DND-41 (cell line): ENCODE data around the gene CITED1.

Source experiments
- ATAC-seq: fragments of 200-7000 bp; cut with Tn5 transposase; 3 replicates; pipeline ENCODE4 v1.9.1; 2021; ENCODE audit warnings: low read depth; ENCODE audit not compliant: insufficient read depth
- DNase-seq: peaks from one replicate; pipeline ENCODE4 v3.0.0-alpha.2; 2020
- H2AFZ ChIP-seq: 2 replicates; pipeline ENCODE4 v1.6.0; 2012; ENCODE audit warnings: low read depth, low read length
- H3K27ac ChIP-seq: 2 replicates; pipeline ENCODE4 v1.5.1; 2012; ENCODE audit warnings: low read length, inconsistent platforms
- H3K27me3 ChIP-seq: fragments of 200-600 bp; sonication (generic); 2 replicates; pipeline ENCODE4 v1.6.0; 2012; ENCODE audit warnings: low read length, mild to moderate bottlenecking, inconsistent platforms; ENCODE audit not compliant: insufficient read depth, poor library complexity
- H3K36me3 ChIP-seq: 2 replicates; pipeline ENCODE4 v1.5.1; 2012; ENCODE audit warnings: low read length, inconsistent platforms; ENCODE audit not compliant: insufficient read depth
- H3K4me1 ChIP-seq: 2 replicates; pipeline ENCODE4 v1.5.1; 2012; ENCODE audit warnings: mild to moderate bottlenecking, low read length; ENCODE audit not compliant: insufficient read depth
- H3K4me2 ChIP-seq: 2 replicates; pipeline ENCODE4 v1.6.0; 2012; ENCODE audit warnings: mild to moderate bottlenecking, moderate library complexity, low read length, inconsistent platforms; ENCODE audit not compliant: insufficient read depth
- H3K4me3 ChIP-seq, 2 experiments: fragments of 200-600 bp in 1 of 2; shearing (Covaris generic) in 1 of 2; 2 replicates each; pipeline ENCODE4 v1.5.1; 2012 to 2016; ENCODE audit warnings: inconsistent platforms in 2 of 2, low read length in 2 of 2, mild to moderate bottlenecking in 2 of 2, low read depth in 1 of 2, moderate library complexity in 1 of 2
- H3K79me2 ChIP-seq: 2 replicates; pipeline ENCODE4 v1.6.0; 2012; ENCODE audit warnings: low read length, inconsistent platforms; ENCODE audit not compliant: insufficient read depth
- H3K9ac ChIP-seq: 2 replicates; pipeline ENCODE4 v1.6.0; 2012; ENCODE audit warnings: low read depth, mild to moderate bottlenecking, inconsistent platforms, low read length, moderate library complexity
- H3K9me3 ChIP-seq: 2 replicates; pipeline ENCODE4 v1.5.1; 2012; ENCODE audit warnings: low read length, moderate library complexity, mild to moderate bottlenecking, inconsistent platforms; ENCODE audit not compliant: insufficient read depth, severe bottlenecking
- H4K20me1 ChIP-seq: 2 replicates; pipeline ENCODE4 v1.6.0; 2012; ENCODE audit warnings: low read length; ENCODE audit not compliant: insufficient read depth
- CTCF ChIP-seq: IDR thresholded peaks from 2 replicates; pipeline ENCODE4 v1.5.1; 2012; ENCODE audit warnings: borderline replicate concordance, low read length, moderate library complexity, mild to moderate bottlenecking; ENCODE audit not compliant: poor library complexity, severe bottlenecking; ENCODE audit errors: extremely low read depth
- EZH2 ChIP-seq: IDR thresholded peaks from 3 replicates; pipeline ENCODE4 v1.6.1; 2012; ENCODE audit warnings: borderline replicate concordance, low read depth, mild to moderate bottlenecking, moderate library complexity, low read length, inconsistent platforms; ENCODE audit not compliant: severe bottlenecking

The CITED1 gene

GRCh38 chrX:72269671-72270251 is 36.0 kb downstream of the CITED1 start:
- no peak overlapping the region for H3K4me2 ChIP-seq
- H3K27ac ChIP-seq: no peak overlapping the region
- TF ChIP-seq CTCF: no peak
- no peak for TF ChIP-seq EZH2
- peaks cover 16% of the 10 kb centered on the region; the same call in 1 of the 2 replicates for H3K79me2 ChIP-seq
- no peak overlapping the region for H3K4me3 ChIP-seq
- 0 out of 3 replicates have a peak, but pooled peaks have one; percentile 22 for ATAC-seq
- peaks cover 12% of the 10 kb centered on the region for H3K4me1 ChIP-seq
- H3K9ac ChIP-seq: no peak overlapping the region
- peaks cover 38% of the 10 kb centered on the region; the same call in 1 of the 2 replicates for H4K20me1 ChIP-seq
- no peaks in the 10 kb centered on the region for H3K9me3 ChIP-seq
- no peak for DNase-seq
- peaks cover 67% of the 10 kb centered on the region for H3K36me3 ChIP-seq
- H2AFZ ChIP-seq: no peak overlapping the region
- H3K27me3 ChIP-seq: no peaks in the 10 kb centered on the region

GRCh38 chrX:72268597-72269365 is 36.9 kb downstream of the CITED1 start:
- DNase-seq (no peak), ATAC-seq (no peak)
- H3K4me1 ChIP-seq: peaks cover 2% of the 10 kb centered on the region; the same call in 1 of the 2 replicates
- peaks cover 29% of the 10 kb centered on the region; the same call in 1 of the 2 replicates for H4K20me1 ChIP-seq
- H3K9me3 ChIP-seq: no peaks in the 10 kb centered on the region
- H3K4me2 ChIP-seq: no peak overlapping the region
- TF ChIP-seq EZH2: no peak
- no peak for TF ChIP-seq CTCF
- no peak overlapping the region for H3K9ac ChIP-seq
- no peak overlapping the region for H2AFZ ChIP-seq
- H3K27ac ChIP-seq: no peak overlapping the region
- H3K4me3 ChIP-seq: no peak overlapping the region
- H3K79me2 ChIP-seq: peaks cover 6% of the 10 kb centered on the region; the same call in 1 of the 2 replicates
- peaks cover 57% of the 10 kb centered on the region for H3K36me3 ChIP-seq
- H3K27me3 ChIP-seq: no peaks in the 10 kb centered on the region

GRCh38 chrX:72265263-72265662 is 40.5 kb downstream of the CITED1 start:
- ATAC-seq: no peak

More at GRCh38 chrX:72265263-72265662, 40.5 kb downstream of the CITED1 start:
- Histone ChIP-seq H4K20me1 (0 out of 2 replicates have a peak, but pooled peaks cover 3% of the 10 kb centered on the region), H3K9me3 (no peaks in the 10 kb centered on the region), H3K4me2 (no peak overlapping the region), H3K27ac (no peak overlapping the region), H3K27me3 (no peaks in the 10 kb centered on the region), H3K4me1 (no peaks in the 10 kb centered on the region), H2AFZ (no peak overlapping the region), H3K79me2 (no peaks in the 10 kb centered on the region), H3K9ac (no peak overlapping the region), H3K36me3 (peaks cover 25% of the 10 kb centered on the region), H3K4me3 (no peak overlapping the region)
- TF ChIP-seq CTCF: no peak
- TF ChIP-seq EZH2: no peak
- no peak for DNase-seq
